Measurements from ENCODE around the gene SLC34A1.

Gene SLC34A1

GRCh38 chr5:177382423-177383029 is 1.7 kb upstream of the SLC34A1 start:
- peak; percentile 5 for FAIRE-seq

GRCh38 chr5:177383181-177383580 is 1.1 kb upstream of the SLC34A1 start:
- DNase-seq (ENCODE audit: extremely low spot score, insufficient read length, low read depth) (no peak), FAIRE-seq (no peak)

More at GRCh38 chr5:177382423-177383029, 1.7 kb upstream of the SLC34A1 start:
- no peak for DNase-seq (ENCODE audit: extremely low spot score, insufficient read length, low read depth)

GRCh38 chr5:177385720-177386119 is 1.5 kb downstream of the SLC34A1 start:
- FAIRE-seq (no peak), DNase-seq (ENCODE audit: extremely low spot score, insufficient read length, low read depth) (no peak)

- DNase-seq (ENCODE audit: extremely low spot score, insufficient read length, low read depth) (no peak), FAIRE-seq (no peak)
Observed at GRCh38 chr5:177386542-177386941, 2.3 kb downstream of the SLC34A1 start.

DNA sequence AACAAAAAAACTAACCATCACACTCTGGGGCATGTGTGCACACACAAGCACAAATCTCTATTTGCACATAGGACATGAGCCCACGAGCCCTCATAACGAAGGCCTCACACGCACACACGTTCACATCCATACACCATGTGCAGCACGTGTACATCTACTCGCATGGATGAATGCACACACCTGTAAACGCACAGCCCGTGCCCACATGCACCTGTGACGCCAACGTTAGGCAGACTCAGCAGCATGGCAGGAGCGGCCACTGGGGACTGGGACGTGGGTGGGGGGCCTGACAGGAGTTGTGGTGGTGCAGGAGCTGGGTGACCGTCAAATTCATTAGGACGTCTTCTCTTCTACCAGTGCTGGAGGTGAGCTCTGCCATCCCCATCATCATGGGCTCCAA is 3.2 kb downstream of the SLC34A1 start:
- no peak for DNase-seq (ENCODE audit: extremely low spot score, insufficient read length, low read depth)
- no peak for FAIRE-seq

GRCh38 chr5:177388521-177389052 is 4.4 kb downstream of the SLC34A1 start:
- no peak for FAIRE-seq
- no peak for DNase-seq (ENCODE audit: extremely low spot score, insufficient read length, low read depth)

- FAIRE-seq = peak; percentile 89
- DNase-seq (ENCODE audit: extremely low spot score, insufficient read length, low read depth) = no peak
Observed at GRCh38 chr5:177389241-177390169, 5.3 kb downstream of the SLC34A1 start.

GRCh38 chr5:177390363-177391300 is 6.4 kb downstream of the SLC34A1 start:
- no peak for DNase-seq (ENCODE audit: extremely low spot score, insufficient read length, low read depth)
- peak; percentile 95 for FAIRE-seq

DNA sequence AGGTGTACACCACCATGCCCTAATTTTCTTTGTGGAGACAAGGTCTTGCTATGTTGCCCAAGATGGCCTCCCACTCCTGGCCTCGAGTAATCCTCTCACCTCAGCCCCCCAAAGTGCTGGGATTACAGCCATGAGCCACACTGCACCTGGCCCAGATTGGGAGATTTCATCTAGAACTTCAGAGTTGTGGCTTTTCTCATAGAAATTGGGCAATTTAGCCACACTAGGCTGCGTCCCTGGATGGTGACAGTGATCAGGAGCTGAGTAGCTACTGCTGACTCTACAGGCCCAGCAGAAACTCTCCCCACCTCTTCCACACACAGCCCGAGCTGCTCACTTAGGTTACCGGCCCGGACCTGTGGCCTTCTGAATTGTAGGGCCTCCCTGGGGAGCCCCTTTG is 8.5 kb downstream of the SLC34A1 start:
- no peak for FAIRE-seq
- no peak for DNase-seq (ENCODE audit: extremely low spot score, insufficient read length, low read depth)

DNA sequence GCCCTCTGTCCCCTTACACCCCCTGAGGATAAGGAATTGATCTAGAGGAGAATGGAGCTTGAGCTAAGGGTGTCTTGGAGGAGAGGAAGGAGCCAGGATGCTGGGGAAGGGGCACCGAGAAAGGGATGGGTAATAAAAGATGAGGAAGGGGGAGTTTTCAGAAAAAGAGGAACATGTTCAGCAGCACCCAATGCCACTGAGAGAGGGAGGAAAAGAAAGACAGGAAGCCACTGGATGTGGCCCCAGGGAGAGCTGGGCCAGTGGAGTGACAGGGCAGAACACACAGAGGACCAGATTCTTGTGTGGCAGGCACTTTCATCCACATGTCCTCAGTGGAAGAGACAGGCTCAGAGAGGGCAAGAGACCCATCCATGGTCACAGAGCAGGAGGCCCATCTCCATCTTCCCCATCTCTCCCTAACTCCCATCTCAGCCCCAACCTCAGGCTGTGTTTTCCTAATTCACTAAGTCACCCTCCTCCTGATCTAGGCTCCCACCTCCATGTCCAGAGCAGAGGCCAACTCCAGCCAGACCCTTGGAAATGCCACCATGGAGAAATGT is 9.1 kb downstream of the SLC34A1 start:
- no peak for FAIRE-seq
- DNase-seq (ENCODE audit: extremely low spot score, insufficient read length, low read depth) = no peak

- FAIRE-seq (no peak), DNase-seq (ENCODE audit: extremely low spot score, insufficient read length, low read depth) (no peak)
Observed at GRCh38 chr5:177393990-177394389, 9.8 kb downstream of the SLC34A1 start.

DNA sequence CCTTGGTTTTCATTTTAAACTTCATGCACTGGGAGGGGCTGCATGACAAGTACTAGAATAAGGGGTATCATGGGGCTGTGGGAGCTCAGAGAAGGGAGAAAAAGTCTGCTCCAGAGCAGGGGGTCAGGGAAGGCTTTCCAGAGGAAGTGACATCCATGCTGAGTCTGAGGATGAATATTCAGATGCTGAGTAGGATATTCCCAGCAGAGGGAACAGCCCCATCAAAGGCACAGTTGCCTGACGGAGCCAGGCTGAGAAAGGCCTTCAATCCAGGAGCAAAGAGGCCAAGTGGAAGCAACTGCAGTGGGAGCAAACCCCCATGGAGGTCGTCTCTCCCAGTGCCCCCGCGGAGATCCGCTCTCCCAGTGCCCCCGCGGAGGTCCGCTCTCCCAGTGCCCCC is 11.8 kb downstream of the SLC34A1 start:
- FAIRE-seq = no peak
- no peak for DNase-seq (ENCODE audit: extremely low spot score, insufficient read length, low read depth)

GRCh38 chr5:177396807-177397206 is 12.6 kb downstream of the SLC34A1 start:
- DNase-seq (ENCODE audit: extremely low spot score, insufficient read length, low read depth) (no peak), FAIRE-seq (no peak)

DNA sequence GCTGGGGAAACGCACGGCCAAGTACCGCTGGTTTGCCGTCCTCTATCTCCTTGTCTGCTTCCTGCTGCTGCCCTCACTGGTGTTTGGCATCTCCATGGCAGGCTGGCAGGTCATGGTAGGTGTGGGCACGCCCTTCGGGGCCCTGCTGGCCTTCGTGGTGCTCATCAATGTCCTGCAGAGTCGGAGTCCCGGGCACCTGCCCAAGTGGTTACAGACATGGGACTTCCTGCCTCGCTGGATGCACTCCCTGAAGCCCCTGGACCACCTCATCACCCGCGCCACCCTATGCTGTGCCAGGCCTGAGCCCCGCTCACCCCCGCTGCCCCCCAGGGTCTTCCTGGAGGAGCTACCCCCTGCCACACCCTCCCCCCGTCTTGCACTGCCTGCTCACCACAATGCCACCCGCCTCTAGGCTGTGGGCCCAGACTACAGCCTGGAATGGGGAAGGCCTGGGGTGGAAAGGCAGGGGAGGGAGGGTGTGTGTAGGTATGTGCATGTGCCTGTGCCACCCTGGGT is 13.7 kb downstream of the SLC34A1 start:
- no peak for FAIRE-seq
- no peak for DNase-seq (ENCODE audit: extremely low spot score, insufficient read length, low read depth)

- no peak for DNase-seq (ENCODE audit: extremely low spot score, insufficient read length, low read depth)
- FAIRE-seq = no peak
Observed at GRCh38 chr5:177399997-177400868, 16.0 kb downstream of the SLC34A1 start, which contains the start of gene PFN3. PFN3 (minus strand) TSS chr5:177400661; CDS start chr5:177400576, 85 bp downstream.

DNA sequence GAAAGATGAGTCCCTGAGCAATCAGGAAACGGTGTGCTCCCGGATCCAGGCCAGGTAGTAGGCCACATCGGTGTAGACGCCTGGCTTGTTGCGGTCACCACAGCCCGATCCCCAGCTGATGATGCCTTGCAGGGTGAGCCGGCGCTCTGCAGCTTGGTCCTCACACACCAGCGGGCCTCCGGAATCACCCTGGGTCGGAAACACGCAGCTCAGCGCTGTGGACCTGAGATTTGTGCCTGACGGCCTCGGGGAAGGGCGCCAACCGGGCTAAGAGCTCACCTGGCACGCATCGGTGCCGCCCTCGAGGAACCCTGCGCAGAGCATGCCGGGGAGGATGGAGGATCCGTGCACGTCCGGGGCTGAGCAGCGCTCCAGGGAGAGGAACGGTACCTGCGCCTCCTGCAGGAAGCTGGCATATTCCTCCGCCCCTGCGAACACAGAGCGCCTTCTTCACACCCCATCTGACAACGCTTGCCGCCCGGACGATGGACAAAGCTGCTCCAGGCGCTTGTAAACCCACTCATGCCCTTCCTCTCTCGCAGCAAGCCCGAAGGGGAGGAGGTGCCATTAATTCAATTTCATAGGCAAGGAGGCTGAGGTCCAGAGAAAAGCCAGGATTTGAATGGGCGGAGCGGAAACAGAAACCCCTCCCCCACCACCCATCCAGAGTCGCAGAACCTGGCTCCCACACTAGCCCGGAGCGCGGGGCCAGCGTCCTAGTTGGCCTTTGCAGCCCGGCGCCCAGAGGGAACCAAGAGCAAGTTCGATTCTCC is 18.2 kb downstream of the SLC34A1 start:
- FAIRE-seq (peak; percentile 90), DNase-seq (ENCODE audit: extremely low spot score, insufficient read length, low read depth) (no peak)

GRCh38 chr5:177403102-177403791 is 19.0 kb downstream of the SLC34A1 start:
- FAIRE-seq (no peak), DNase-seq (ENCODE audit: extremely low spot score, insufficient read length, low read depth) (no peak)

All from GM18507 (cell line).